ENCODE data around the gene KMT2C. TPM values are rescaled to one million over a fixed set of nuclear protein-coding genes. Genes with fewer than 3 reads are reported as not detected.

Gene KMT2C
- total RNA-seq, 1 donor: 34.3 TPM

DNA sequence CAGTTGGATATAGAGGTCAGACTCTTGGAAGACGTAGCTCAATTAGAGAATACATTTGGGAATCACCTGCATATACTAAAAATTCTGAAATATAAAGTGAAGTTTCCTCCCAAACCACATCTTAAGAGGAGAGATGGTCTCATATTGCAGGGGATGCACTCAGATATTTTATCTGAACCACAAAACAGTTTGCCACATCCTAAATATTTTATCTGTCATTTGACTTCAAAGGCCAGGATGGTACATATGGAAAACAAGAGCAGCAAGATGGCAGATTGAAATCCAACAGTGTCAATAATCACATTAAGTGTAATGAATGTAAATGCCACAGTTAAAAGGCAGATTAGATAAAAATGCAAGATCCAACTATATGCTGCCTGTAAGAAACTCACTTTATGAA is 313.3 kb downstream of the KMT2C start:
- H3K4me3 ChIP-seq (ENCODE audit: low read depth, low read length): no peak overlapping the region
- TF ChIP-seq, protein P1, sequence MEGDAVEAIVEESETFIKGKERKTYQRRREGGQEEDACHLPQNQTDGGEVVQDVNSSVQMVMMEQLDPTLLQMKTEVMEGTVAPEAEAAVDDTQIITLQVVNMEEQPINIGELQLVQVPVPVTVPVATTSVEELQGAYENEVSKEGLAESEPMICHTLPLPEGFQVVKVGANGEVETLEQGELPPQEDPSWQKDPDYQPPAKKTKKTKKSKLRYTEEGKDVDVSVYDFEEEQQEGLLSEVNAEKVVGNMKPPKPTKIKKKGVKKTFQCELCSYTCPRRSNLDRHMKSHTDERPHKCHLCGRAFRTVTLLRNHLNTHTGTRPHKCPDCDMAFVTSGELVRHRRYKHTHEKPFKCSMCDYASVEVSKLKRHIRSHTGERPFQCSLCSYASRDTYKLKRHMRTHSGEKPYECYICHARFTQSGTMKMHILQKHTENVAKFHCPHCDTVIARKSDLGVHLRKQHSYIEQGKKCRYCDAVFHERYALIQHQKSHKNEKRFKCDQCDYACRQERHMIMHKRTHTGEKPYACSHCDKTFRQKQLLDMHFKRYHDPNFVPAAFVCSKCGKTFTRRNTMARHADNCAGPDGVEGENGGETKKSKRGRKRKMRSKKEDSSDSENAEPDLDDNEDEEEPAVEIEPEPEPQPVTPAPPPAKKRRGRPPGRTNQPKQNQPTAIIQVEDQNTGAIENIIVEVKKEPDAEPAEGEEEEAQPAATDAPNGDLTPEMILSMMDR (IDR thresholded peaks at IDR 0.05; ENCODE audit: insufficient read depth, low read length): no peak
- no peak for DNase-seq (ENCODE audit: low read depth)

GRCh38 chr7:152121432-152121831 is 314.4 kb downstream of the KMT2C start:
- DNase-seq (ENCODE audit: low read depth): no peak
- TF ChIP-seq, protein P1 (IDR thresholded peaks at IDR 0.05; ENCODE audit: insufficient read depth, low read length): no peak
- no peak overlapping the region for H3K4me3 ChIP-seq (ENCODE audit: low read depth, low read length)

GRCh38 chr7:152120776-152121175 is 315.0 kb downstream of the KMT2C start:
- DNase-seq (ENCODE audit: low read depth): no peak
- TF ChIP-seq, protein P1 (IDR thresholded peaks at IDR 0.05; ENCODE audit: insufficient read depth, low read length): no peak
- H3K4me3 ChIP-seq (ENCODE audit: low read depth, low read length): no peak overlapping the region

DNA sequence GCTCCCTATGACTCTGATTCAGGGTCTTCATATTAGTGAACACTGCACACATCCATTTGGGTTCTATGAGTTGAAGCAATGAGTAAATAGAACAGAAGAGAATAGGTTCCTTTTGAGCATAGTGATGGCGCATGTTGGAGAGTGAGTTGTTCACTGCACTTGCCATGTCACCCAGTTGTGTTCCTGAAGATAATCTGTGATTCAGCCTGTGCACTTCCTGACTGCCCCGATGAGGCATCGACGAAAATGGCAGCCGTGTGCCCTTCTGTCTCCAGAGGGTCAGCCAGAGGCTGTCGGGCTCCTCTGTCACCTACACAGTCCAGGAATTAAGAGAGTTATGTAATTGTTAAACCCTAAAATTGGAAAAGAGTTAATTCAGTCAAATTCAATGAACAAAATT is 315.6 kb downstream of the KMT2C start:
- TF ChIP-seq, protein P1 (IDR thresholded peaks at IDR 0.05; ENCODE audit: insufficient read depth, low read length): no peak
- no peak overlapping the region for H3K4me3 ChIP-seq (ENCODE audit: low read depth, low read length)
- DNase-seq (ENCODE audit: low read depth): no peak

DNA sequence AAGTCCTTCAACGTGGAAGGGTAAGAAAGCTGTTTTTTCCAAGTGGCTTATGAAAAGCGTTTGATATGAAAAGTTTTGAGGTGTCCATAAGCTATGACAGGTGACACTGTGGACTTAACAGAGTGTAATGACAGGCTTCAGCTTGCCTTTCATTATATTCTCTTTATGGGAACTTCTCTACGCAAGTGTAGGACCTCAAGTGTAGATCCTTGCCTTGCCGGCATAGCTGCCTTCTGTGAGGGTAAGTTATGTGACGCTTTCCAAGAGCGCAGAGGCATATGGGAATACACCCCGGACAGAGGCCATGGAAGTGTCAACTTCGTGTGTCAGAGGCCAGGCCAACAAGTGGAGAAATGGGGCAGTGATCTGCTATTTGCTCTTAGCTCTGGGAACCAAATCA is 318.4 kb downstream of the KMT2C start:
- TF ChIP-seq, protein P1 (IDR thresholded peaks at IDR 0.05; ENCODE audit: insufficient read depth, low read length): no peak
- H3K4me3 ChIP-seq (ENCODE audit: low read depth, low read length): no peak overlapping the region
- DNase-seq (ENCODE audit: low read depth): no peak

DNA sequence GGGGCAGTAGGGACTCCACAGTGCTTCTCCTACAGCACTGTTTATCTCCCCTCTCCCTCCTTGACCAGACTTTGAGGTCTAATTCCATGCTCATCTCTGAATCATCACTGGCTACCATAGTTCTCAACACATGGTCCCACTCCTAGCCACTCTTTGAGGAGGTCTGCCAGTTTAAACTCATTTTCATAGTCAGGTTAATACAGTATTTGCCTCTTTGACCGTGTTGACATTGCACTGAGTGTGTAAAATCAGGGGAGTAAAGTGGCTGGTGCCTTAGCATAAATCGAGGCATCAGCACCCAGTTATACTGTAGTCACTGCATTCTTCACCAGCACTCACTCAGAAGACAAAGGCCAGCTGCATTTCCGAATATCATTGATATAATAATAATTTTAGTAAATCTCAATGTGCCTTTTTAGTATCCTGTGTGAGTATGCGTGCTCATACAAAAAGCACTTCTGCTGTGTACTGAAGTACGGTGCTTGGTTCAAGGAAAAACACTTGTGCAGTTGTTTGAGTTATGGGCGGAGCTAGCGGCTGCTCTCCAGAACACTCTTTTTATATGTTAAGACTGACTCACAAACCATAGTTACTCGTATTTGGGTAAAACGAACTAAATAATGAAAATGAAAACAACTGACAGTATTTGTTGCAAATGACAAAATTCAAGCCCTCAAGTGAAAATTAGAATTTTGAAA is 320.6 kb downstream of the KMT2C start:
- no peak overlapping the region for H3K4me3 ChIP-seq (ENCODE audit: low read depth, low read length)
- DNase-seq (ENCODE audit: low read depth): no peak
- TF ChIP-seq, protein P1 (IDR thresholded peaks at IDR 0.05; ENCODE audit: insufficient read depth, low read length): no peak

DNA sequence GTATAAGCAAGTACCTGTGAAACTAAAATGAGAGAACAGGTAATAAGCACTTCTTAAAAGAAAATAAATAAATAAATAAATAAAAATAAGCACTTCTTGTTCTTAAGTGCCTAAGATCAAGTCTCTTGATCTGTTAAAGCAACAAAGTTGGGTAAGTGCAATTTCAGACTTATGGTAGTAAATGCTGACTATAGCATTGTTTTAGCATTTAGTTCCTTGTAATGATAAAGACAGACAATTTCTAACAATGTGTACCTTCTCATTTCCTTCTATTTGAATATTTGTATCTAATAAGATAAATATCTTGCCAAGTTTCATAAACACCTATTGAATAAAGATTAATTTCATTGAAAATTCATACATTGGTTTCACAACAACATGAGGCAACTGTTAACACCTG is 323.0 kb downstream of the KMT2C start:
- DNase-seq (ENCODE audit: low read depth): no peak
- no peak overlapping the region for H3K4me3 ChIP-seq (ENCODE audit: low read depth, low read length)
- TF ChIP-seq, protein P1 (IDR thresholded peaks at IDR 0.05; ENCODE audit: insufficient read depth, low read length): no peak

All from fibroblast of the aortic adventitia (primary cell).